IMR-90 (cell line): ENCODE measurements around the gene TENT5C.

ENCODE experiments used
- BHLHE40 ChIP-seq: fragments of 150-350 bp; IDR thresholded peaks from 2 replicates; pipeline ENCODE4 v1.6.1; 2016; ENCODE audit warnings: mild to moderate bottlenecking, low read depth, low read length
- CEBPB ChIP-seq: IDR thresholded peaks from 2 replicates; pipeline ENCODE4 v1.6.1; 2012; ENCODE audit warnings: low read depth, low read length, improper control_type of control experiment
- CHD1 ChIP-seq: IDR thresholded peaks from 2 replicates; pipeline ENCODE4 v1.6.1; 2012; ENCODE audit warnings: low read depth, low read length, improper control_type of control experiment
- MXI1 ChIP-seq: IDR thresholded peaks from 2 replicates; pipeline ENCODE4 v1.6.1; 2012; ENCODE audit warnings: low read depth, mild to moderate bottlenecking, low read length, moderate library complexity, borderline replicate concordance
- POLR2A ChIP-seq: IDR thresholded peaks from 2 replicates; pipeline ENCODE4 v1.6.1; 2012; ENCODE audit warnings: mild to moderate bottlenecking, low read depth, low read length
- RAD21 ChIP-seq: IDR thresholded peaks from 2 replicates; pipeline ENCODE4 v1.6.1; 2012; ENCODE audit warnings: low read length, improper control_type of control experiment
- RFX5 ChIP-seq: IDR thresholded peaks from 2 replicates; pipeline ENCODE4 v1.8.0; 2012; ENCODE audit warnings: low read depth, mild to moderate bottlenecking, low read length, moderate library complexity
- SMC3 ChIP-seq: fragments of 150-350 bp; IDR thresholded peaks from 2 replicates; pipeline ENCODE4 v1.6.1; 2016; ENCODE audit warnings: low read depth, mild to moderate bottlenecking, antibody characterized with exemption, low read length, moderate library complexity
- TF ChIP-seq, protein P1 (sequence below): fragments of 150-350 bp; IDR thresholded peaks from 2 replicates; pipeline ENCODE4 v1.6.1; 2016; ENCODE audit warnings: low read depth, mild to moderate bottlenecking, low read length, moderate library complexity, borderline replicate concordance
- TF ChIP-seq, protein P2 (sequence below): conservative IDR thresholded peaks from 2 replicates; pipeline ENCODE4 v1.5.1; 2012; ENCODE audit warnings: mild to moderate bottlenecking, low read depth, low read length, improper control_type of control experiment

DNA sequence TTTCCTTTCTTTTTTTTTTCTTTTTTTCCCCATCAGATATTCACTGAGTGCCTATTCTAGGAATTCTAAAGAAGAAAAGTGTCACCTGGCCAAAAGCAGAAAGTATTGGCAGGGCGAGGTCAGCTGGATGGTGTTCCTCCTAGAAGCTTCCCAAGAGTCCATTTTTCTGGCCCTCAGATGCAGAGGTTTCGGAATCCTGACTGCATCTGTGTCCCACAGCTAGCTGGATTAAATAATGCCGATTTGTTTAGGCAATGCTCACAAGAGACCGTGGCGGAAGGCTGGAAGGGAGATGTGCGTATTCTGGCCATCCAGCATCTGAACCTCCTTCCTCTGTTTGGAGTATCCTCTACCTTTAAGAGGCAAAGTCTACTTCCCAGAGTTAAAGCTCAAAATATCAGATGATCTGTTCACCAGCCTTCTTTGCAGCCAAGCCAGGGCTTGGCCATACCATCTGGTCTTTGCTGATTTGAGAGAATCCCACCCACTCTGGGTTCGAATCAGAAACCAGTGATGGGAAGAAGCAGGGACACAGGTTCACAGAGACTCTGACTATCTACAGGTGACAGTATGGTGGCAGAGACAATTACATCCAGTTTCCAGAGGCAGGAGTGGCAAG lies 5.4 kb upstream of the TENT5C start:
- TF ChIP-seq, protein P1, sequence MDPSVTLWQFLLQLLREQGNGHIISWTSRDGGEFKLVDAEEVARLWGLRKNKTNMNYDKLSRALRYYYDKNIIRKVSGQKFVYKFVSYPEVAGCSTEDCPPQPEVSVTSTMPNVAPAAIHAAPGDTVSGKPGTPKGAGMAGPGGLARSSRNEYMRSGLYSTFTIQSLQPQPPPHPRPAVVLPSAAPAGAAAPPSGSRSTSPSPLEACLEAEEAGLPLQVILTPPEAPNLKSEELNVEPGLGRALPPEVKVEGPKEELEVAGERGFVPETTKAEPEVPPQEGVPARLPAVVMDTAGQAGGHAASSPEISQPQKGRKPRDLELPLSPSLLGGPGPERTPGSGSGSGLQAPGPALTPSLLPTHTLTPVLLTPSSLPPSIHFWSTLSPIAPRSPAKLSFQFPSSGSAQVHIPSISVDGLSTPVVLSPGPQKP, result no peak
- TF ChIP-seq POLR2A, result no peak
- TF ChIP-seq, protein P2, sequence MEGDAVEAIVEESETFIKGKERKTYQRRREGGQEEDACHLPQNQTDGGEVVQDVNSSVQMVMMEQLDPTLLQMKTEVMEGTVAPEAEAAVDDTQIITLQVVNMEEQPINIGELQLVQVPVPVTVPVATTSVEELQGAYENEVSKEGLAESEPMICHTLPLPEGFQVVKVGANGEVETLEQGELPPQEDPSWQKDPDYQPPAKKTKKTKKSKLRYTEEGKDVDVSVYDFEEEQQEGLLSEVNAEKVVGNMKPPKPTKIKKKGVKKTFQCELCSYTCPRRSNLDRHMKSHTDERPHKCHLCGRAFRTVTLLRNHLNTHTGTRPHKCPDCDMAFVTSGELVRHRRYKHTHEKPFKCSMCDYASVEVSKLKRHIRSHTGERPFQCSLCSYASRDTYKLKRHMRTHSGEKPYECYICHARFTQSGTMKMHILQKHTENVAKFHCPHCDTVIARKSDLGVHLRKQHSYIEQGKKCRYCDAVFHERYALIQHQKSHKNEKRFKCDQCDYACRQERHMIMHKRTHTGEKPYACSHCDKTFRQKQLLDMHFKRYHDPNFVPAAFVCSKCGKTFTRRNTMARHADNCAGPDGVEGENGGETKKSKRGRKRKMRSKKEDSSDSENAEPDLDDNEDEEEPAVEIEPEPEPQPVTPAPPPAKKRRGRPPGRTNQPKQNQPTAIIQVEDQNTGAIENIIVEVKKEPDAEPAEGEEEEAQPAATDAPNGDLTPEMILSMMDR, result no peak
- TF ChIP-seq CEBPB, result no peak
- TF ChIP-seq CHD1, result no peak
- TF ChIP-seq RAD21, result no peak
- no peak for TF ChIP-seq RFX5
- no peak for TF ChIP-seq BHLHE40
- no peak for TF ChIP-seq SMC3
- TF ChIP-seq MXI1, result no peak
